K562 (cell line): ENCODE measurements around the gene TMPRSS7. TPM values are rescaled to one million over a fixed set of nuclear protein-coding genes. Genes with fewer than 3 reads are reported as not detected.

Experiments used
- ATAC-seq: fragments of 200-7000 bp; cut with Tn5 transposase; 3 replicates; pipeline ENCODE4 v1.9.1; 2020; ENCODE audit warnings: moderate library complexity
- BruUV-seq: library from RNA; stranded (reverse); fragments of 400-500 nt; replicated peaks from 2 replicates; lab custom pipeline; 2021; lab: Mats Ljungman, UMichigan
- CTCF ChIA-PET: fragments of 300-600 bp; formaldehyde crosslinking; extraction: SDS; loops from one replicate; lab custom pipeline; 2021; ENCODE audit warnings: low intra/inter-chr PET ratio; lab: Yijun Ruan, JAX
- POLR2A ChIA-PET: fragments of 300-600, 350-650 bp; sonication (Branson Sonifier 250); formaldehyde crosslinking; extraction: SDS; loops from one replicate; lab custom pipeline; 2021; ENCODE audit warnings: antibody characterized with exemption, inconsistent platforms; lab: Yijun Ruan, JAX
- DNase-seq, 4 experiments: peaks; one replicate each; pipeline versions ENCODE4 v3.0.0 to v3.0.0-alpha.2; 2011 to 2018; ENCODE audit warnings: low spot score in 3 of 4, mixed read lengths in 3 of 4; ENCODE audit errors: extremely low read depth in 1 of 4
- FAIRE-seq: peaks from 2 replicates; lab custom pipeline; 2011; peaks lifted over from hg19 to GRCh38; lab: Jason Lieb, UNC
- H2AFZ ChIP-seq: 2 replicates; pipeline ENCODE4 v1.6.0; 2011; ENCODE audit warnings: low read depth, low read length, control low read depth, inconsistent platforms
- H3K27ac ChIP-seq: fragments of 200-600 bp; 3 replicates; pipeline ENCODE4 v1.8.0; 2011; ENCODE audit warnings: low read depth, mild to moderate bottlenecking, control low read depth, inconsistent platforms, low read length, moderate library complexity, mixed read lengths; ENCODE audit errors: extremely low read depth
- H3K27me3 ChIP-seq, 2 experiments: fragments of 300-600 bp in 1 of 2; 2 replicates in 1 of 2; 3 replicates in 1 of 2; pipeline versions ENCODE4 v1.6.0 to v1.8.0; 2011; ENCODE audit warnings: inconsistent platforms in 2 of 2, low read length in 2 of 2, mild to moderate bottlenecking in 1 of 2, mixed read lengths in 1 of 2, moderate library complexity in 1 of 2; ENCODE audit not compliant: control insufficient read depth in 2 of 2, insufficient read depth in 2 of 2
- H3K36me3 ChIP-seq: fragments of 300-600 bp; 3 replicates; pipeline ENCODE4 v1.8.0; 2011; ENCODE audit warnings: mild to moderate bottlenecking, low read length, inconsistent platforms; ENCODE audit not compliant: control insufficient read depth, insufficient read depth
- H3K4me1 ChIP-seq, 2 experiments: fragments of 200-600 bp in 1 of 2; replicated peaks in 1 of 2; 2 replicates in 1 of 2; 3 replicates in 1 of 2; pipeline versions ENCODE4 v1.5.1 to v1.8.0; 2011; ENCODE audit warnings: inconsistent platforms in 2 of 2, low read length in 2 of 2, mild to moderate bottlenecking in 1 of 2, mixed read lengths in 1 of 2, moderate library complexity in 1 of 2; ENCODE audit not compliant: control insufficient read depth in 2 of 2, insufficient read depth in 2 of 2
- H3K4me2 ChIP-seq: 2 replicates; pipeline ENCODE4 v1.6.1; 2011; ENCODE audit warnings: low read length, control low read depth, inconsistent platforms, mixed read lengths; ENCODE audit not compliant: insufficient read depth
- H3K4me3 ChIP-seq: fragments of 200-600 bp; sonication (generic), shearing (Covaris generic); 2 replicates; pipeline ENCODE4 v1.5.1; 2016; ENCODE audit warnings: control low read depth, inconsistent platforms
- H3K79me2 ChIP-seq: fragments of 200-600 bp; 3 replicates; pipeline ENCODE4 v1.8.0; 2011; ENCODE audit warnings: low read length, inconsistent platforms; ENCODE audit not compliant: control insufficient read depth, insufficient read depth
- H3K9ac ChIP-seq, 2 experiments: 2 replicates each; pipeline versions ENCODE4 v1.6.0 to v1.6.1; 2011; ENCODE audit warnings: low read depth in 2 of 2, low read length in 2 of 2, control low read depth in 1 of 2, inconsistent platforms in 1 of 2, mild to moderate bottlenecking in 1 of 2, mixed read lengths in 1 of 2; ENCODE audit not compliant: insufficient read depth in 1 of 2
- H3K9me1 ChIP-seq: one replicate; pipeline ENCODE4 v1.6.0; 2011; ENCODE audit warnings: inconsistent platforms, mild to moderate bottlenecking, low read length, moderate library complexity; ENCODE audit not compliant: control insufficient read depth, insufficient read depth
- H3K9me3 ChIP-seq: replicated peaks from 2 replicates; pipeline ENCODE4 v1.5.1; 2011; ENCODE audit warnings: low read depth, low read length, inconsistent platforms; ENCODE audit not compliant: control insufficient read depth, insufficient read depth
- H4K20me1 ChIP-seq: replicated peaks from 2 replicates; pipeline ENCODE4 v1.6.1; 2011; ENCODE audit warnings: low read length, inconsistent platforms, mixed read lengths; ENCODE audit not compliant: control insufficient read depth, insufficient read depth
- KLF13 ChIP-seq: fragments of 450-650 bp; IDR thresholded peaks from 2 replicates; pipeline ENCODE4 v1.6.1; 2016; ENCODE audit warnings: missing genetic modification characterization, low read depth, mild to moderate bottlenecking, missing compliant biosample characterization, moderate library complexity, borderline replicate concordance
- NCOA1 ChIP-seq: fragments of 450-650 bp; IDR thresholded peaks from 2 replicates; pipeline ENCODE4 v1.6.1; 2016; ENCODE audit warnings: low read depth
- PHB ChIP-seq: fragments of 250-450 bp; sonication (Bioruptor Pico); IDR thresholded peaks from 2 replicates; pipeline ENCODE4 v1.5.0; 2021
- SMARCA4 ChIP-seq: fragments of 450-650 bp; IDR thresholded peaks from 2 replicates; pipeline ENCODE4 v1.6.1; 2016
- SNIP1 ChIP-seq: fragments of 450-650 bp; IDR thresholded peaks from 2 replicates; pipeline ENCODE4 v1.7.1; 2017; ENCODE audit warnings: low read depth, mild to moderate bottlenecking
- WGBS: fragments of 100-300 bp; shearing (Covaris generic); methylation state at CpG from one replicate; pipeline ENCODE4 v1.1.6; 2016; ENCODE audit warnings: low coverage, mixed read lengths; ENCODE audit not compliant: insufficient coverage; ENCODE audit errors: missing lambda C conversion rate; 5-methylcytosine and 5-hydroxymethylcytosine counted together
- in situ Hi-C: fragments of 300-500 bp; cut with MboI; formaldehyde crosslinking; loops from 4 replicates; pipeline ENCODE4 v1.15.0; 2018; ENCODE audit warnings: inconsistent platforms, mixed read lengths
- intact Hi-C: fragments of 100-400 bp; cut with micrococcal nuclease; formaldehyde crosslinking; loops from 2 replicates; pipeline ENCODE4 v1.14.2; 2022
- polyA plus RNA-seq, 8 experiments: library from polyadenylated mRNA; depleted of rRNA in 4 of 8; stranded (reverse) in 5 of 8; unstranded in 3 of 8; fragments of >200 nt; fragmentation: Nextera tagmentation in 2 of 8; fragmentation: Illumina TruSeq in 1 of 8; extraction: Ambion mirVana in 2 of 8; extraction: Trizol in 1 of 8; gene quantifications; 2 replicates each; pipeline versions ENCODE4 v1.2.1 to v1.2.3, GENCODE V29; 2011 to 2014; ENCODE audit warnings: inconsistent platforms in 1 of 8, missing spikeins in 1 of 8
- total RNA-seq, 7 experiments: library from RNA; depleted of rRNA in 6 of 7; stranded (reverse); fragments of >200 nt in 6 of 7; fragmentation: Illumina TruSeq in 2 of 7; extraction: Trizol in 2 of 7; gene quantifications; 2 replicates each; pipeline versions ENCODE4 v1.2.1 to v1.2.3, GENCODE V29; 2011 to 2021; ENCODE audit warnings: low replicate concordance in 1 of 7
- TF ChIP-seq, protein P1 (sequence below): fragments of 450-650 bp; IDR thresholded peaks from 2 replicates; pipeline ENCODE4 v1.6.1; 2016; ENCODE audit warnings: mild to moderate bottlenecking

Gene TMPRSS7
- total and polyA plus RNA-seq, 9 of the 15 experiments (the other 6 are each of a cell fraction or from before 2014, with no cell fraction given): not detected

DNA sequence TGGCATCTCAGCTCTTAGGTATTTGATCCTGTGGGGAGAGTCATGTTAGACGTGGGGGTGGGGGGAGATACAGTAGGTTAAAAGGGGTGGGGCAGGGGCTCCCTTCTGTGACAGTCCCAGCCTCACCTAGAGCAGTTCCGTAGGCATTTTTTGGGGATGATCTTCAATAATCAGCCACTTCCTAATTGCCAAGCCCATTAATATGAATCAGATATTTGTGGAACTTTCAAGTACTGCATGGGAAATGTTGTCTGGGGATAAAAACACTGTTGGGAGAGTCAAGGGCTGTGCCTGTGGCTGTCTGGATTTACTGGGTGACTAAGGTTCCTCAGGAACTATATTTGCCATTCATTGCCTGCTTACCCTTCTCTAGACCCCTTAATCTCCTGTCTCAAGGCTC lies 61.2 kb downstream of the TMPRSS7 start:
- no peak overlapping the region for H2AFZ ChIP-seq
- no peak overlapping the region for H3K4me3 ChIP-seq
- no TSS peak for BruUV-seq
- H3K9me3 ChIP-seq: no peaks in the 10 kb centered on the region
- H3K79me2 ChIP-seq: no peaks in the 10 kb centered on the region
- ATAC-seq (no peak), FAIRE-seq (no peak), DNase-seq (no peak)
- H3K4me1 ChIP-seq: 0 out of 5 replicates have a peak, but pooled peaks cover 0 to 2% of the 10 kb centered on the region in 2 experiments
- H3K27ac ChIP-seq: no peak overlapping the region
- WGBS: 0% methylated on average over 2 of the region's 2 CpGs
- H3K9me1 ChIP-seq: no peaks in the 10 kb centered on the region
- no peak overlapping the region for H3K4me2 ChIP-seq
- ChIA-PET POLR2A (no interaction called here), CTCF (no interaction called here)
- no peaks in the 10 kb centered on the region for H3K36me3 ChIP-seq
- in situ Hi-C loops: no loop called here
- TF ChIP-seq PHB (CRISPR knock-in tag) (no peak), SMARCA4 (no peak), SNIP1 (no peak), NCOA1 (no peak), KLF13 (no peak)
- TF ChIP-seq, protein P1, sequence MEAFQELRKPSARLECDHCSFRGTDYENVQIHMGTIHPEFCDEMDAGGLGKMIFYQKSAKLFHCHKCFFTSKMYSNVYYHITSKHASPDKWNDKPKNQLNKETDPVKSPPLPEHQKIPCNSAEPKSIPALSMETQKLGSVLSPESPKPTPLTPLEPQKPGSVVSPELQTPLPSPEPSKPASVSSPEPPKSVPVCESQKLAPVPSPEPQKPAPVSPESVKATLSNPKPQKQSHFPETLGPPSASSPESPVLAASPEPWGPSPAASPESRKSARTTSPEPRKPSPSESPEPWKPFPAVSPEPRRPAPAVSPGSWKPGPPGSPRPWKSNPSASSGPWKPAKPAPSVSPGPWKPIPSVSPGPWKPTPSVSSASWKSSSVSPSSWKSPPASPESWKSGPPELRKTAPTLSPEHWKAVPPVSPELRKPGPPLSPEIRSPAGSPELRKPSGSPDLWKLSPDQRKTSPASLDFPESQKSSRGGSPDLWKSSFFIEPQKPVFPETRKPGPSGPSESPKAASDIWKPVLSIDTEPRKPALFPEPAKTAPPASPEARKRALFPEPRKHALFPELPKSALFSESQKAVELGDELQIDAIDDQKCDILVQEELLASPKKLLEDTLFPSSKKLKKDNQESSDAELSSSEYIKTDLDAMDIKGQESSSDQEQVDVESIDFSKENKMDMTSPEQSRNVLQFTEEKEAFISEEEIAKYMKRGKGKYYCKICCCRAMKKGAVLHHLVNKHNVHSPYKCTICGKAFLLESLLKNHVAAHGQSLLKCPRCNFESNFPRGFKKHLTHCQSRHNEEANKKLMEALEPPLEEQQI: no peak
- no peaks in the 10 kb centered on the region for H3K27me3 ChIP-seq
- intact Hi-C loops: no loop called here
- no peaks in the 10 kb centered on the region for H4K20me1 ChIP-seq
- H3K9ac ChIP-seq: no peak overlapping the region
